GM23248 (cell line): ENCODE measurements around the gene RERE.

Experiments
- EZH2 ChIP-seq: fragments of 200-600 bp; sonication (generic); IDR thresholded peaks from 2 replicates; pipeline ENCODE4 v1.6.1; 2018; ENCODE audit warnings: antibody characterized with exemption, mild to moderate bottlenecking; ENCODE audit not compliant: insufficient read depth, poor library complexity, severe bottlenecking
- EZH2phosphoT487 ChIP-seq: fragments of 200-600 bp; sonication (generic); IDR thresholded peaks from 2 replicates; pipeline ENCODE4 v1.6.1; 2018; ENCODE audit warnings: antibody characterized with exemption, moderate library complexity, mild to moderate bottlenecking, low read depth; ENCODE audit not compliant: insufficient read depth

- TF ChIP-seq EZH2 (no peak), EZH2phosphoT487 (no peak)
Measured at GRCh38 chr1:8702472-8702849, 115.0 kb downstream of the RERE start.
